Activated T-helper 1 cell treated with anti-CD3 and anti-CD28 coated beads, Interleukin-12 subunit alpha, Interleukin-12 subunit beta, Interleukin-2, Interleukin-4 antibody, amounts not matched to agents 30 ng/mL and 10 ng/mL and 1 ng/mL, durations not matched to agents 14 hours and 24 hours and 36 hours (primary cell): Measurements from ENCODE around the gene NCOA3. TPM values are rescaled to one million over a fixed set of nuclear protein-coding genes. Genes with fewer than 3 reads are reported as not detected.

Source experiments
- DNase-seq: peaks from one replicate; pipeline ENCODE4 v3.0.0; 2021; ENCODE audit warnings: low spot score
- H3K27ac Mint-ChIP-seq: one replicate; pipeline ENCODE4 v1.8.0; 2021; ENCODE audit warnings: mild to moderate bottlenecking, mixed read lengths
- H3K27me3 Mint-ChIP-seq: one replicate; pipeline ENCODE4 v1.8.0; 2022; ENCODE audit warnings: mild to moderate bottlenecking, moderate library complexity, mixed read lengths; ENCODE audit not compliant: insufficient read depth
- H3K36me3 Mint-ChIP-seq: one replicate; pipeline ENCODE4 v1.8.0; 2021; ENCODE audit warnings: low read depth, mixed read lengths
- H3K4me1 Mint-ChIP-seq: one replicate; pipeline ENCODE4 v1.8.0; 2021; ENCODE audit warnings: low read depth, mixed read lengths
- H3K4me3 Mint-ChIP-seq: one replicate; pipeline ENCODE4 v1.8.0; 2021; ENCODE audit warnings: mild to moderate bottlenecking, moderate library complexity, mixed read lengths
- H3K9me3 Mint-ChIP-seq: one replicate; pipeline ENCODE4 v1.8.0; 2021; ENCODE audit warnings: mixed read lengths
- intact Hi-C: fragments of 100-400 bp; cut with micrococcal nuclease; formaldehyde crosslinking; loops from one replicate; pipeline ENCODE4 v1.15.1; 2024
- total RNA-seq: library from RNA; stranded (reverse); gene quantifications from 2 replicates; pipeline ENCODE4 v1.2.3, GENCODE V29; 2022

Gene NCOA3
- total RNA-seq, 1 donor from 2014 or later = 132 TPM

GRCh38 chr20:47668313-47669151 lies 166.8 kb downstream of the NCOA3 start:
- Mint-ChIP-seq H3K36me3 (peaks cover 2% of the 10 kb centered on the region), H3K27me3 (no peaks in the 10 kb centered on the region), H3K4me1 (peaks cover 5% of the 10 kb centered on the region), H3K9me3 (no peaks in the 10 kb centered on the region), H3K4me3 (no peak overlapping the region), H3K27ac (no peak overlapping the region)
- no peak for DNase-seq
- intact Hi-C loops = no loop called here

- H3K36me3 Mint-ChIP-seq = no peaks in the 10 kb centered on the region
- H3K4me1 Mint-ChIP-seq = no peaks in the 10 kb centered on the region
- H3K27ac Mint-ChIP-seq = no peak overlapping the region
- no peak overlapping the region for H3K4me3 Mint-ChIP-seq
- H3K9me3 Mint-ChIP-seq = no peaks in the 10 kb centered on the region
- no peak for DNase-seq
- intact Hi-C loops = no loop called here
- H3K27me3 Mint-ChIP-seq = no peaks in the 10 kb centered on the region
These were observed 167.4 kb downstream of the NCOA3 start for GRCh38 chr20:47669152-47669425.

GRCh38 chr20:47669489-47669888 lies 167.8 kb downstream of the NCOA3 start:
- Mint-ChIP-seq H3K9me3 (no peaks in the 10 kb centered on the region), H3K4me1 (no peaks in the 10 kb centered on the region), H3K27me3 (no peaks in the 10 kb centered on the region), H3K4me3 (no peak overlapping the region), H3K36me3 (no peaks in the 10 kb centered on the region), H3K27ac (no peak overlapping the region)
- no peak for DNase-seq
- intact Hi-C loops = no loop called here

DNA sequence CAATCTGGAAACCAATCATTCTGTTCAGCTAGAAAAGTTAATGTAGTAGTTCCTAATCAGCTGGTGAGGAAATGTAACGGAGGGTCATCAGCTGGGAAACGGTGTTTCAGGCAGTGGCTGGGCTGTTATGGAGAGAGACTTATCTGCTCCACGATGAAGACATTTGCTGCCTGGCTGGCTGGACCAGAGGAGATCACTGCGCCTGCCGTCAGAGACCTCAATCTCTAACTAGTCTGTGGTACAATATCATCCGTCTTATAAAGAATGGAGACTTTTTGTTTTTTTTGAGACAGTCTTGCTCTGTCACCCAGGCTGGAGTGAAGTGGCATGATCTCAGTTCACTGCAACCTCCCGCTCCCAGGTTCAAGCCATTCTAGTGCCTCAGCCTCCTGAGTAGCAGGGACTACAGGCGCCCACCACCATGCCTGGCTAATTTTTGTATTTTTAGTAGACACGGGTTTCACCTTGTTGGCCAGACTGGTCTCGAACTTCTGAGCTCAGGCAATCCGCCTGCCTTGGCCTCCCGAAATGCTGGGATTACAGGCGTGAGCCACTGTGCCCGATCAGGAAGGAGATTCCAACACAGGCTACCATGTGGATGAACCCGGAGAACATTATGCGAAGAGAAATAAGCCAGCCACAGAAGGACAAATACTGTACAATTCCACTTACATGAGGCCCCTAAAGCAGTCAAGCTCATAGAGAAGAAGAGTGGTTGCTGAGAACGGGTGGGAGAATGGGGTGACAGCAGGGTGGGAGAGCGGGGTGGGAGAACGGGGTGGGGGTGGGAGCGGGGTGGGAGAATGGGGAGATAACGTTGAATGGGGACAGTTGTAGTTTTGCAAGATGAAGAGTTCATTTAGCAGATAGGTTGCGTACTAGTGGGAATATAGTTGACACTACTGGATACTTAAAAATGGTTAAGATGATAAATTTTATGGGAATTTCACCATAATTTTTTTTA lies 168.5 kb downstream of the NCOA3 start:
- Mint-ChIP-seq H3K27me3 (no peaks in the 10 kb centered on the region), H3K27ac (no peak overlapping the region), H3K4me1 (no peaks in the 10 kb centered on the region), H3K9me3 (no peaks in the 10 kb centered on the region), H3K36me3 (no peaks in the 10 kb centered on the region), H3K4me3 (no peak overlapping the region)
- DNase-seq = no peak
- intact Hi-C loops = no loop called here

DNA sequence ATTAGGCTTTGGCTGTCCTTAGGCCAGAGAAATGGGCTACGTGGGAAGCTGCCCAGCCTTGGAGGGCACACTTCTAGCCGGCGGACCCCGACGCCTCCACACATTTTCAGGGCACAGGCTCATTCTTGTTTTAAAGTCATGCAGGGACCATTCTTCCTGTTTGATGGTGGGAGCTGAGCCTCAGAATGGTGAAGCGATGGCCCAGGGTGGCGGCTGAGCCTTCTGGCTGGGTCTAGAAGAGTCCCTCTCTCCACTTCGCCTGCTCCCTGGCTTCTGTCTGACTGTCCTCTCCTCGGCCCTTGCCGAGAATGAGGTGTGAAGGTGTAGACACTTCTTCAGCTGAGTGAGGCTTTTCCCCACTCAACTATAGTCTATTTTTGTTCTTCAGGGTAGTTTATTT lies 169.2 kb downstream of the NCOA3 start:
- no peaks in the 10 kb centered on the region for H3K9me3 Mint-ChIP-seq

DNA sequence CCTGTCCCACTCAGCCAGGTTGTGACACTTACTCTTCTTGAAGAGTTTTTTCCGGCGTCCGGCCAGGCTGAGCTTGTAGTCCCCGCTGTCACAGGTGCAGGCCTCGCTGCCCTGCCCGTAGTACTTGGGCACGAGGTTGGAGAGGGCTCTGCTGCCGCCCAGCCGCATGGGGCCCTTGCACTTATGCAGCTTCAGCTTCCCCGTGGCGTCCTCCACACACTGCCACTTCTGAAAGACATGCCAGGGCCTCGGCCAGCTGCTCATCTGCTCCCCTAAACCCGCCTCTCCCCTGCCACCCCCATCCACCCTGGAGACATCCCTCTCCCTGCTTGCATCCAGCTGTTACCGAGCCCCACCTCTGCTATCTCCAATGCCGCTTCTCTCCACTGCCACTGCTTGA lies 170.5 kb downstream of the NCOA3 start:
- no peaks in the 10 kb centered on the region for H3K4me1 Mint-ChIP-seq
- no peaks in the 10 kb centered on the region for H3K27me3 Mint-ChIP-seq
- DNase-seq = no peak
- no peak overlapping the region for H3K27ac Mint-ChIP-seq
- no peaks in the 10 kb centered on the region for H3K9me3 Mint-ChIP-seq
- H3K36me3 Mint-ChIP-seq = no peaks in the 10 kb centered on the region
- no peak overlapping the region for H3K4me3 Mint-ChIP-seq
- intact Hi-C loops = no loop called here

More for the DNA sequence above, 169.2 kb downstream of the NCOA3 start:
- no peak for DNase-seq
- Mint-ChIP-seq H3K27me3 (no peaks in the 10 kb centered on the region), H3K27ac (no peak overlapping the region), H3K4me1 (no peaks in the 10 kb centered on the region), H3K36me3 (no peaks in the 10 kb centered on the region), H3K4me3 (no peak overlapping the region)
- intact Hi-C loops = no loop called here

DNA sequence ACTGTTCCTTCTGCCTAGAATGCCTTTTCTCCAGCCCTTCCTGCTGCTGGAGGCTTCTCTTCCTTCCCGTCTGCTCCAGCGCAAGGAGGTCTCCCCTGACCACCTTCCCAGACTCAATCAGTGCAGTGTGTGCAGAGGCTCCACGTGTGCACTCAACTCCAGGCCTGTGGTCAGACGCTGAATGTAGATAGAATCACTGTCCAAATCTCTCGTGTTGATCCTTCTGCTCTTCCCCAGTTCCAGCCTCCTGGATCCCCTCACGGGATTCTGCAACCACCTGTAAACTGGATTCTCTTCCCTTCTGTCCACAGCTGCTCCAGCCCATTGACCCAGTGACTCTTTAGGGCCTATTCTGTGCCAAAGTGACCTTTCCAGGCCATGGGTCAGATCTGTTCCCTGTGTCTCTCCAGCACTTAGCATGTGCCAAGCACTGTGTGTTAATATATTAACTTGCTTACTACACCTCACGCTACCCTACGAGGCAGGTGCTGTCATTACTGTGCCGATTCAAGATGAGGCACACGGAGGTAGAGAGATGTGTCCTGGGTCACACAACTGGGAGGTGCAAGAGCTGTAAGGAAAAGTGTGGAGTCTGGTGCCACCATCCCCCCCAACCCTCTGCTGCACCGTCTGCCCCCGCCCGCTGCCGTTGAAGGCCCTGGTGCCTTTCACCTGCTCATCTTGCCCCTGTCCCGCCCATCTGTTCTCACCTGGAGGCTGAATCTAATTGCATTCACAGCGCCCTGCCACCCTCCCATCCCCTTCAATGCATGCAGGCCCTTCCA lies 171.4 kb downstream of the NCOA3 start:
- no peaks in the 10 kb centered on the region for H3K27me3 Mint-ChIP-seq

DNA sequence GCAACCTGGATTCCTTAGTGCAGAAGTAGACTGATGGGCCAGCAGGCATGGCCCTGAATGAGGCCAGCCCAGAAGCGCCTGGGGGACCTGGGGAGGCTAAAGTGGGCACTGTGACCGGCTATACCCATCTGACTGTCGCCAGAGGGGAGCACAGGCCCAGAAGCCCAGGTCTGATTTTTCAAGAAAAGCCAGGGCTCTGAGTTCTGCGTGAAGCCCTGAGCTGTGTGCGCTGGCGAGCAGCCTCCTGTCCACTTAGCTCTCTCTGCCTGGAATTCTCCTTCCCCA lies 171.9 kb downstream of the NCOA3 start:
- no peak for DNase-seq
- Mint-ChIP-seq H3K27ac (no peak overlapping the region), H3K9me3 (no peaks in the 10 kb centered on the region), H3K27me3 (no peaks in the 10 kb centered on the region), H3K4me1 (no peaks in the 10 kb centered on the region), H3K36me3 (no peaks in the 10 kb centered on the region), H3K4me3 (no peak overlapping the region)
- intact Hi-C loops = no loop called here

More for the DNA sequence above, 171.4 kb downstream of the NCOA3 start:
- H3K4me3 Mint-ChIP-seq = no peak overlapping the region
- no peaks in the 10 kb centered on the region for H3K36me3 Mint-ChIP-seq
- no peak overlapping the region for H3K27ac Mint-ChIP-seq
- intact Hi-C loops = no loop called here
- no peaks in the 10 kb centered on the region for H3K9me3 Mint-ChIP-seq
- no peak for DNase-seq
- H3K4me1 Mint-ChIP-seq = no peaks in the 10 kb centered on the region

DNA sequence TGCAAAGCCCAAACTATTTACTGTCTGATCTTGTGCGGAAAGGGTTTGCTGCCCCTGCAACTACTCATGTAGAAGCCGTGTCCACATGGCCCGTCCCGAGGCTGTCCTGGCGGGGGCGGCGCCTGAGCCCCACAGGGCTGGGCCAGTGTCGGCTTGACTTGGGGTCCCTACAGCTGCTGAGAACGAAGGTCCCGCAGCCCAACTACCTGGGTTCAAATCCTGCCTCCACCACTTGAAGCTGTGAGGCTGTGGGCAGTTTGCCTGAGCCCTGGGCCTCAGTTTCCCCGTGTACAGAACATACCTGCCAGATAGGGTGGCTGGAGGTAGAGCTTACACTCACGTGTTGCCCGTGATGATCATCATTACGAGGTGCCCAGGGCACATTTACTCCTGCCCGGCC lies 172.5 kb downstream of the NCOA3 start:
- Mint-ChIP-seq H3K27ac (no peak overlapping the region), H3K9me3 (no peaks in the 10 kb centered on the region), H3K27me3 (no peaks in the 10 kb centered on the region), H3K4me3 (no peak overlapping the region), H3K4me1 (no peaks in the 10 kb centered on the region), H3K36me3 (no peaks in the 10 kb centered on the region)
- intact Hi-C loops = no loop called here
- no peak for DNase-seq

GRCh38 chr20:47674686-47675085 lies 173.0 kb downstream of the NCOA3 start:
- Mint-ChIP-seq H3K4me3 (no peak overlapping the region), H3K9me3 (no peaks in the 10 kb centered on the region), H3K27ac (no peak overlapping the region), H3K27me3 (no peaks in the 10 kb centered on the region), H3K4me1 (no peaks in the 10 kb centered on the region), H3K36me3 (no peaks in the 10 kb centered on the region)
- intact Hi-C loops = no loop called here
- no peak for DNase-seq

- DNase-seq = no peak
- Mint-ChIP-seq H3K36me3 (no peaks in the 10 kb centered on the region), H3K27me3 (no peaks in the 10 kb centered on the region), H3K9me3 (no peaks in the 10 kb centered on the region), H3K4me3 (no peak overlapping the region), H3K27ac (no peak overlapping the region), H3K4me1 (no peaks in the 10 kb centered on the region)
- intact Hi-C loops = no loop called here
These were observed 173.8 kb downstream of the NCOA3 start for GRCh38 chr20:47675190-47676142.

DNA sequence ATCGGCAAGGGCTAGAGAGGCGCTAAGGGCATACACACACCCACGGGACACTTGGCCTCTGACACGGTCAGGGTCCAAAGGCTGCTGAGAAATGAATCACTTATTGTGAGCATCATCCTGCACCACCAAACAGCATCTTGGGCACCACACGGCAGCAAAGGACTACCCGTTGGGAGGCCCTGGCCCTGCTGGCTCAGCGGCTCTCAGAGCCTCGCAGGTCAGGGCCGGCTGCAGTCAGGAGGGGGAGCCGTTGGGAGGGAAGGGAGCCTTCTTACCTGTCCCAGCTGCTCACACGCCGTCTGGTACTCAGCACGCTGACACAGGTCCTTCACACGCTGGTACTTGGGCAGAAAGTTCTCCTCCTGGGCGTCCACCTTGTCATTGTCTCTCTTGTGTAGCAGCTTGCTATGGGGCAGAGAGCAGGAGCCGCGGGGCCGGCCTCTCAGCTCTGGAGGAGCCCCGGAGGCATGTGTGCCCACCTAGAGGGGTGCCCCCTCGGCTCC lies 174.6 kb downstream of the NCOA3 start:
- no peak for DNase-seq
- Mint-ChIP-seq H3K4me1 (no peaks in the 10 kb centered on the region), H3K27ac (no peak overlapping the region), H3K4me3 (no peak overlapping the region), H3K9me3 (no peaks in the 10 kb centered on the region), H3K27me3 (no peaks in the 10 kb centered on the region), H3K36me3 (no peaks in the 10 kb centered on the region)
- intact Hi-C loops = no loop called here
